ENCODE data around the gene PRDX1.

The PRDX1 gene

GRCh38 chr1:45499415-45499769 lies 22.3 kb downstream of the PRDX1 start (continued):
- TF ChIP-seq ZNF138 (tag by site-specific recombination; IDR thresholded peaks at IDR 0.05; ENCODE audit: borderline replicate concordance) = no peak
- TF ChIP-seq ZSCAN18 (tag by site-specific recombination; IDR thresholded peaks at IDR 0.05) = no peak
- TF ChIP-seq ZNF394 (tag by site-specific recombination; IDR thresholded peaks at IDR 0.05; ENCODE audit: borderline replicate concordance) = no peak
- no peak for TF ChIP-seq KLF16 (tag by site-specific recombination; IDR thresholded peaks at IDR 0.05)
- TF ChIP-seq PRDM2 (tag by site-specific recombination; IDR thresholded peaks at IDR 0.05; ENCODE audit: borderline replicate concordance) = no peak
- TF ChIP-seq ZIC2 (tag by site-specific recombination; IDR thresholded peaks at IDR 0.05) = peak; percentile 91
- 0 out of 2 replicates have a peak, but pooled peaks have one; percentile 15 for TF ChIP-seq ZBTB7A (tag by site-specific recombination; IDR thresholded peaks at IDR 0.05; ENCODE audit: low read depth)
- no peak for TF ChIP-seq ZNF654 (tag by site-specific recombination; IDR thresholded peaks at IDR 0.05; ENCODE audit: low read depth)
- TF ChIP-seq GLI2 (tag by site-specific recombination; IDR thresholded peaks at IDR 0.05; ENCODE audit: borderline replicate concordance, low read depth) = no peak
- 0 out of 2 replicates have a peak, but pooled peaks have one; percentile 46 for TF ChIP-seq ZNF423 (tag by site-specific recombination; IDR thresholded peaks at IDR 0.05)
- TF ChIP-seq ZBTB49 (tag by site-specific recombination; IDR thresholded peaks at IDR 0.05; ENCODE audit: low read depth) = no peak
- TF ChIP-seq ZFP3 (tag by site-specific recombination; IDR thresholded peaks at IDR 0.05; ENCODE audit: low read depth) = no peak
- TF ChIP-seq ZNF548 (tag by site-specific recombination; IDR thresholded peaks at IDR 0.05) = no peak
- TF ChIP-seq ZFP41 (tag by site-specific recombination; IDR thresholded peaks at IDR 0.05; ENCODE audit: borderline replicate concordance) = no peak
- no peak; the same call in 1 of the 2 replicates for TF ChIP-seq ZFP37 (tag by site-specific recombination; IDR thresholded peaks at IDR 0.05)
- no peak for TF ChIP-seq HIC1 (tag by site-specific recombination; IDR thresholded peaks at IDR 0.05)
- peak; percentile 63 for TF ChIP-seq IKZF3 (tag by site-specific recombination; IDR thresholded peaks at IDR 0.05)
- TF ChIP-seq CTCF (tag by site-specific recombination; IDR thresholded peaks at IDR 0.05) = no peak
- no peak for TF ChIP-seq ZNF362 (tag by site-specific recombination; IDR thresholded peaks at IDR 0.05)
- no peak for TF ChIP-seq KLF9 (tag by site-specific recombination; IDR thresholded peaks at IDR 0.05; ENCODE audit: low read depth)
- TF ChIP-seq ZBTB6 (tag by site-specific recombination; IDR thresholded peaks at IDR 0.05) = no peak

All from HEK293 (cell line).